Heart left ventricle (tissue), 13 donors: ENCODE measurements around the gene CCT5.

Experiments used
- POLR2A ChIP-seq, 2 donors: fragments of 450-650 bp; IDR thresholded peaks; one replicate each; pipeline ENCODE4 v1.6.1; 2017; ENCODE audit warnings: antibody characterized with exemption in 2 of 2, mild to moderate bottlenecking in 2 of 2, moderate library complexity in 2 of 2
- TF ChIP-seq, protein P1 (sequence below), 12 donors: fragments of 200-600 bp; sonication (generic) in 4 of 12; IDR thresholded peaks; one replicate each; pipeline versions ENCODE4 v1.5.0 to v1.8.0; 2018 to 2022; ENCODE audit warnings: antibody characterized with exemption in 12 of 12, mild to moderate bottlenecking in 5 of 12
- donor health status: ischemic (EF 13 %, LVEDD 7.1; RV severe dilation, severe dysfunction).
- donor health status: DM: no; HTN: yes; CAD: no.
- donor health status: DM: no; HTN: no; CAD: no.
- donor health status: ischemic (EF 25% LVEDD 6.9; RV normal size, moderate dysfunction).
- donor health status: ischemic (EF 25% LVEDD 5.7; RV mildly dilated, moderate dysfunction).
- donor health status: ischemic (EF 35%, LVEDD 5.7; RV mildly dilated, moderate dysfunction).
- donor health status: nonischemic (EF 11% LVEDD 7.7; RV severe dilation, severe dysfunction).
- donor health status: DM: yes; HTN: yes; CAD: no.
- donor health status: PGD.
- donor health status: ischemic (EF 29% LVEDD 5.4; RV normal size, mild dysfunction).
- donor health status: nonischemic (EF 23%, LVEDD 6.1; RV moderate dilation, normal function).

GRCh38 chr5:10246761-10247160 is 3.3 kb upstream of the CCT5 start:
- TF ChIP-seq POLR2A (IDR thresholded peaks at IDR 0.05): no peak
- TF ChIP-seq, protein P1, sequence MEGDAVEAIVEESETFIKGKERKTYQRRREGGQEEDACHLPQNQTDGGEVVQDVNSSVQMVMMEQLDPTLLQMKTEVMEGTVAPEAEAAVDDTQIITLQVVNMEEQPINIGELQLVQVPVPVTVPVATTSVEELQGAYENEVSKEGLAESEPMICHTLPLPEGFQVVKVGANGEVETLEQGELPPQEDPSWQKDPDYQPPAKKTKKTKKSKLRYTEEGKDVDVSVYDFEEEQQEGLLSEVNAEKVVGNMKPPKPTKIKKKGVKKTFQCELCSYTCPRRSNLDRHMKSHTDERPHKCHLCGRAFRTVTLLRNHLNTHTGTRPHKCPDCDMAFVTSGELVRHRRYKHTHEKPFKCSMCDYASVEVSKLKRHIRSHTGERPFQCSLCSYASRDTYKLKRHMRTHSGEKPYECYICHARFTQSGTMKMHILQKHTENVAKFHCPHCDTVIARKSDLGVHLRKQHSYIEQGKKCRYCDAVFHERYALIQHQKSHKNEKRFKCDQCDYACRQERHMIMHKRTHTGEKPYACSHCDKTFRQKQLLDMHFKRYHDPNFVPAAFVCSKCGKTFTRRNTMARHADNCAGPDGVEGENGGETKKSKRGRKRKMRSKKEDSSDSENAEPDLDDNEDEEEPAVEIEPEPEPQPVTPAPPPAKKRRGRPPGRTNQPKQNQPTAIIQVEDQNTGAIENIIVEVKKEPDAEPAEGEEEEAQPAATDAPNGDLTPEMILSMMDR (IDR thresholded peaks at IDR 0.05): no peak
